Parathyroid adenoma (tissue), 2 donors: ENCODE results near the gene CIROP.

Experiments
- H2AFZ ChIP-seq: fragments of 300-600 bp; sonication (generic); one replicate; pipeline ENCODE4 v1.7.0; 2017; ENCODE audit warnings: antibody characterized with exemption, mild to moderate bottlenecking
- H3K27ac ChIP-seq: fragments of 300-600 bp; sonication (generic); one replicate; pipeline ENCODE4 v1.7.0; 2017
- H3K27me3 ChIP-seq: fragments of 300-600 bp; sonication (generic); one replicate; pipeline ENCODE4 v1.7.0; 2017; ENCODE audit warnings: low read length; ENCODE audit not compliant: control insufficient read depth, insufficient read depth
- H3K36me3 ChIP-seq: fragments of 300-600 bp; sonication (generic); one replicate; pipeline ENCODE4 v1.7.0; 2017; ENCODE audit warnings: low read length; ENCODE audit not compliant: control insufficient read depth, insufficient read depth
- H3K4me1 ChIP-seq: fragments of 300-600 bp; sonication (generic); one replicate; pipeline ENCODE4 v1.7.0; 2017; ENCODE audit warnings: control low read depth
- H3K4me2 ChIP-seq: fragments of 300-600 bp; sonication (generic); one replicate; pipeline ENCODE4 v1.7.0; 2017; ENCODE audit warnings: low read length
- H3K4me3 ChIP-seq: fragments of 300-600 bp; sonication (generic); one replicate; pipeline ENCODE4 v1.7.0; 2017; ENCODE audit warnings: low read depth, low read length
- H3K79me2 ChIP-seq: fragments of 300-600 bp; sonication (generic); one replicate; pipeline ENCODE4 v1.7.0; 2017; ENCODE audit warnings: control low read depth
- H3K9ac ChIP-seq: fragments of 300-600 bp; sonication (generic); one replicate; pipeline ENCODE4 v1.7.0; 2017; ENCODE audit warnings: mild to moderate bottlenecking
- H3K9me3 ChIP-seq: fragments of 300-600 bp; sonication (generic); one replicate; pipeline ENCODE4 v1.7.0; 2017; ENCODE audit warnings: low read length; ENCODE audit not compliant: control insufficient read depth
- TF ChIP-seq, protein P1 (sequence below): fragments of 300-600 bp; sonication (generic); IDR thresholded peaks from one replicate; pipeline ENCODE4 v1.7.0; 2017; ENCODE audit warnings: antibody characterized with exemption, mild to moderate bottlenecking
- donor health status: primary hyperparathyroidism.

CIROP gene

DNA sequence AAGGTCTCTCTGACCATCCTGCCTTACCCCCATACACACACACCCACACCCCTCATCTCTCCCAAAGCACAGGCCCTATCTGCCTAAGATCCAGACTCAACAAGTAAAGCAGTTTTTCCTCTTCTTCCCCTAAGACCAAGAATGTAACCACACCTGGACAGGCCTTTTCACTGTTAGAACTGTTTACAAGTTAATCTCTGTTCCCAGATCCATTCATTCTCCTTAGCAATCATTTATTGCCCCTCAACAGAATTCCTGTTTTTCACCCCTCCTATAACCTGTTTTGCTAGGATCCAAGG lies 1.9 kb upstream of the CIROP start:
- no peaks in the 10 kb centered on the region for H3K9me3 ChIP-seq
- TF ChIP-seq, protein P1, sequence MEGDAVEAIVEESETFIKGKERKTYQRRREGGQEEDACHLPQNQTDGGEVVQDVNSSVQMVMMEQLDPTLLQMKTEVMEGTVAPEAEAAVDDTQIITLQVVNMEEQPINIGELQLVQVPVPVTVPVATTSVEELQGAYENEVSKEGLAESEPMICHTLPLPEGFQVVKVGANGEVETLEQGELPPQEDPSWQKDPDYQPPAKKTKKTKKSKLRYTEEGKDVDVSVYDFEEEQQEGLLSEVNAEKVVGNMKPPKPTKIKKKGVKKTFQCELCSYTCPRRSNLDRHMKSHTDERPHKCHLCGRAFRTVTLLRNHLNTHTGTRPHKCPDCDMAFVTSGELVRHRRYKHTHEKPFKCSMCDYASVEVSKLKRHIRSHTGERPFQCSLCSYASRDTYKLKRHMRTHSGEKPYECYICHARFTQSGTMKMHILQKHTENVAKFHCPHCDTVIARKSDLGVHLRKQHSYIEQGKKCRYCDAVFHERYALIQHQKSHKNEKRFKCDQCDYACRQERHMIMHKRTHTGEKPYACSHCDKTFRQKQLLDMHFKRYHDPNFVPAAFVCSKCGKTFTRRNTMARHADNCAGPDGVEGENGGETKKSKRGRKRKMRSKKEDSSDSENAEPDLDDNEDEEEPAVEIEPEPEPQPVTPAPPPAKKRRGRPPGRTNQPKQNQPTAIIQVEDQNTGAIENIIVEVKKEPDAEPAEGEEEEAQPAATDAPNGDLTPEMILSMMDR = no peak
- no peak overlapping the region for H3K9ac ChIP-seq
- H3K79me2 ChIP-seq = peaks cover 9% of the 10 kb centered on the region
- H3K27ac ChIP-seq = no peak overlapping the region
- H3K36me3 ChIP-seq = no peaks in the 10 kb centered on the region
- no peaks in the 10 kb centered on the region for H3K27me3 ChIP-seq
- no peak overlapping the region for H3K4me2 ChIP-seq
- H3K4me1 ChIP-seq = no peaks in the 10 kb centered on the region
- H3K4me3 ChIP-seq = no peak overlapping the region
- H2AFZ ChIP-seq = no peak overlapping the region

DNA sequence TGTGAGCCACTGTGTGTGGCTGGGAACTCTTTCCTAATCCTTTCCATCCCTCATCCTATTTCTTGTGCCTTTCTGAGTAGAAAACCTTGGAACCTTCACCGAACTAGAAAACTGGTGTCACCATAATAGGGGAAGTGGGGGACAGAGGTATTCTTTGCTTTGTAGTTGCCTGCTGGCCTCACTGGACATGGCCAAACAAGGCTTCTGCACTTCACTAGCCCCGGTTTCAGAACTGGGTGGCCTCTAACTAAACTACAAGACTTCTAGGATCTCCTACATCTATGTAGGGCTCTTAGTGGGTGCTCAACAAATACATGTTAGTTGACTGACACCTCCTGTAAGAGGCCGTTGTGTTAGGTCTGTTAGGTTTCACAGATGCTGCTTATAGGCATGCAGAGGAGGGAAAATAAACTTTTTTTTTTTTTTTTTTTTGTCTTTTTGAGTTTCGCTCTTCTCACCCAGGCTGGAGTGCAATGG lies 597 bp upstream of the CIROP start:
- H3K27me3 ChIP-seq = no peaks in the 10 kb centered on the region
- TF ChIP-seq, protein P1 = no peak
- H3K4me2 ChIP-seq = no peak overlapping the region
- H3K4me1 ChIP-seq = no peaks in the 10 kb centered on the region
- H3K9ac ChIP-seq = no peak overlapping the region
- no peaks in the 10 kb centered on the region for H3K9me3 ChIP-seq
- no peaks in the 10 kb centered on the region for H3K36me3 ChIP-seq
- H2AFZ ChIP-seq = no peak overlapping the region
- H3K27ac ChIP-seq = no peak overlapping the region
- H3K4me3 ChIP-seq = no peak overlapping the region
- H3K79me2 ChIP-seq = peaks cover 10% of the 10 kb centered on the region

DNA sequence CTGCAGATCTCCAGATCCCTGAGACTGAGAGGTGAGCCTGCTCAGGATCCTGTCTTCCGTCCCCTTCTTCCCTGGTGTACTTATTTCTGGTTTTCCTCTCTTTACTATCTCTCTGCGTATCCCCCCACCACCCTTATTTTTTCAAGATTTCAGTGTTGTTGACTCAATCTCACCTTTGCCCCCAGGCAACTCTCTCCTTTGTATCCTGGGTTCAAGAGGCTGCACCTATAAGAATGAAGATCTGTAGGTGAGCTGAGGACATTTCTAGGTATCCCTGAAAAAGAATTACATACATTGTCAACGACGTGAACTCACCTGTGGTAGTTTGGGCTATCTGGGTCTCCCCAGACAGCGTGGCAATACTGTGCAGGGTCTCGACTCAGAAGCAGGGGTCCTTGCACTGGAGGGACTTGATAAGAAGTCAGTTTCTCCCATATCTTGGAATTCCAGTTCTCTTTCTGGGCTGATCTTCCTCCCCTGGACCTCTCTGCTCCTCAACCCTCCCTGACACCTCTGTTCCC lies 659 bp downstream of the CIROP start:
- H3K9ac ChIP-seq = no peak overlapping the region
- H3K27me3 ChIP-seq = no peaks in the 10 kb centered on the region
- no peak overlapping the region for H3K27ac ChIP-seq
- H3K9me3 ChIP-seq = no peaks in the 10 kb centered on the region
- H3K36me3 ChIP-seq = no peaks in the 10 kb centered on the region
- no peaks in the 10 kb centered on the region for H3K4me1 ChIP-seq
- H3K4me2 ChIP-seq = no peak overlapping the region
- H3K4me3 ChIP-seq = no peak overlapping the region
- no peak overlapping the region for H2AFZ ChIP-seq
- TF ChIP-seq, protein P1 = no peak
- peaks cover 10% of the 10 kb centered on the region for H3K79me2 ChIP-seq

DNA sequence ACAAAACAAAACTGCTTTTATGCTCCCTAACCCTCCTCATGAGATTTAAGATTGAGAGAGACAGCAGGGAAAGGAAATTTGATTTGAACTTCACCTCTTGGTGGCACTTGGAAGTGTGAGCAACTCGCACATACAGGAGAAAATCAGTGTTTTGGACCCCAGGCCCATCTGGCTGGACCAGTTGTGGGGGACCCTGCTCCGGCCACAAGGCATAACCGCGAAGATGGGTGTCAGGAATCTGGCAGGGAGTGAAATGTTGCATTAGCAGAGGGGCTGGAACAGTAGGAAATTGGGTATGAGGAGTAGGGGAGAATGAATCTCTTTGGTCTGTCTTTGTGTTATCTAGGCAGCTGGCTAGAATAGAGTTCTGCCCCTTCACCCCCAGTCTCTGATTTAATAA lies 1.2 kb downstream of the CIROP start:
- H3K27ac ChIP-seq = no peak overlapping the region
- H3K79me2 ChIP-seq = peaks cover 10% of the 10 kb centered on the region
- no peak overlapping the region for H3K4me2 ChIP-seq
- H3K9ac ChIP-seq = no peak overlapping the region
- H2AFZ ChIP-seq = no peak overlapping the region
- H3K4me1 ChIP-seq = no peaks in the 10 kb centered on the region
- H3K9me3 ChIP-seq = no peaks in the 10 kb centered on the region
- no peak overlapping the region for H3K4me3 ChIP-seq
- H3K36me3 ChIP-seq = no peaks in the 10 kb centered on the region
- H3K27me3 ChIP-seq = no peaks in the 10 kb centered on the region
- TF ChIP-seq, protein P1 = no peak

DNA sequence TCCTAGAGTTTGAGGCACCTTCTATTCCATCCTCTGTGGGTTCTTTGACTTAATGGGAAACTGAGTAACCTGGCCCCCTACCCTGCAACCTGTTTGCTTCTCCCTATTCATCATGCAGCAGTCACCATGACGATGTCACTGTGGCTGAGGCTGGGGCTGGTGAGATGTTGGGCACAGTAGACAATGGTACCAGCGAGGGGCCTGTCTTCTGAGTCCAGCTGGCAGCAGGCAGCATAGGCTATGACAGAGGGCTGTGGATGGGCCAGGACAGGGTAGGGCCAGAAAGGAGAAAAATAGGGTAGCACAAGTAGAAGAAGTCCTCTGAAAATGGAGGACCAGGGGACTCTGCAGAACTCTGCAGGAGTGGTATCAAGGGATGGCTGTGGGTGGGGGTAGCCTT lies 2.0 kb downstream of the CIROP start:
- TF ChIP-seq, protein P1 = no peak
- Histone ChIP-seq H3K4me3 (no peak overlapping the region), H3K79me2 (peaks cover 10% of the 10 kb centered on the region), H3K9me3 (no peaks in the 10 kb centered on the region), H2AFZ (no peak overlapping the region), H3K9ac (no peak overlapping the region), H3K27me3 (no peaks in the 10 kb centered on the region), H3K27ac (no peak overlapping the region), H3K4me2 (no peak overlapping the region), H3K36me3 (no peaks in the 10 kb centered on the region), H3K4me1 (no peaks in the 10 kb centered on the region)
